Right hindlimb (tissue), 1 donor: ENCODE measurements around the gene GPR89B.
A peak's percentile ranks its signal among the peaks of the same experiment; 100 is the strongest.
"Not testable (repeated sequence)": the region's sequence is repeated elsewhere in the genome, so short reads cannot be mapped to it uniquely, and the experiment has no call there.

Experiments used
- DNase-seq: peaks from one replicate; pipeline ENCODE4 v3.0.0-alpha.2; 2018

Gene GPR89B

GRCh38 chr1:147928236-147929132 lies at the start of gene GPR89B:
Gene GPR89B (plus strand): TSS chr1:147928420. CDS start chr1:147928537, 117 bp downstream.
- peak; percentile 93 for DNase-seq

- no peak for DNase-seq
Measured at GRCh38 chr1:147879911-147880310, 48.3 kb upstream of the GPR89B start.

GRCh38 chr1:147882535-147882934 lies 45.7 kb upstream of the GPR89B start:
- DNase-seq: no peak

- peak; percentile 66 for DNase-seq
Measured at GRCh38 chr1:147890177-147890790, 37.9 kb upstream of the GPR89B start.

- DNase-seq: no peak
Measured at GRCh38 chr1:147891088-147891487, 37.1 kb upstream of the GPR89B start.

- DNase-seq: peak; percentile 23
Measured at GRCh38 chr1:147892216-147892615, 36.0 kb upstream of the GPR89B start.

GRCh38 chr1:147892731-147893214 lies 35.4 kb upstream of the GPR89B start:
- peak; percentile 36 for DNase-seq

GRCh38 chr1:147895123-147895522 lies 33.1 kb upstream of the GPR89B start:
- DNase-seq: no peak

GRCh38 chr1:147897029-147897752 lies 31.0 kb upstream of the GPR89B start:
- DNase-seq: no peak

GRCh38 chr1:147897789-147898188 lies 30.4 kb upstream of the GPR89B start:
- no peak for DNase-seq

- no peak for DNase-seq
Measured at GRCh38 chr1:147902253-147902845, 25.9 kb upstream of the GPR89B start, which contains the start of gene GJA8. Gene GJA8 (plus strand): TSS chr1:147902795. CDS start chr1:147907956, 5,161 bp downstream.

GRCh38 chr1:147904726-147905125 lies 23.5 kb upstream of the GPR89B start:
- no peak for DNase-seq

GRCh38 chr1:147907786-147908509 lies 20.3 kb upstream of the GPR89B start:
- DNase-seq: no peak

GRCh38 chr1:147912553-147912952 lies 15.7 kb upstream of the GPR89B start:
- DNase-seq: no peak

- no peak for DNase-seq
Measured at GRCh38 chr1:147913362-147913942, 14.8 kb upstream of the GPR89B start.

- DNase-seq: no peak
Measured at GRCh38 chr1:147919896-147920295, 8.3 kb upstream of the GPR89B start.

GRCh38 chr1:147924813-147925212 lies 3.4 kb upstream of the GPR89B start:
- no peak for DNase-seq

- not testable (repeated sequence) for DNase-seq
Measured at GRCh38 chr1:147927215-147927614, 1.0 kb upstream of the GPR89B start.

- DNase-seq: not testable (repeated sequence)
Measured at GRCh38 chr1:147927689-147928088, 531 bp upstream of the GPR89B start.

- not testable (repeated sequence) for DNase-seq
Measured at GRCh38 chr1:147931137-147931536, 2.9 kb downstream of the GPR89B start.

- DNase-seq: not testable (repeated sequence)
Measured at GRCh38 chr1:147935296-147935695, 7.1 kb downstream of the GPR89B start.

- not testable (repeated sequence) for DNase-seq
Measured at GRCh38 chr1:147940456-147940855, 12.2 kb downstream of the GPR89B start.
